H1 (cell line): ENCODE measurements around the gene KLF9. TPM values are rescaled to one million over a fixed set of nuclear protein-coding genes. Genes with fewer than 3 reads are reported as not detected.

Source experiments
- BCL11A ChIP-seq, 2 experiments: IDR thresholded peaks; one replicate each; pipeline ENCODE4 v1.6.1; 2011; ENCODE audit warnings: low read depth in 2 of 2, low read length in 2 of 2, mild to moderate bottlenecking in 2 of 2
- EGR1 ChIP-seq: IDR thresholded peaks from 2 replicates; pipeline ENCODE4 v1.6.1; 2011; ENCODE audit warnings: low read depth, low read length, borderline replicate concordance
- NRF1 ChIP-seq: IDR thresholded peaks from 2 replicates; pipeline ENCODE4 v1.6.1; 2011; ENCODE audit warnings: mild to moderate bottlenecking, low read depth, low read length, improper control_type of control experiment
- SP2 ChIP-seq: IDR thresholded peaks from 2 replicates; pipeline ENCODE4 v1.6.1; 2012; ENCODE audit warnings: mild to moderate bottlenecking, low read length, inconsistent platforms
- TAF7 ChIP-seq: optimal IDR thresholded peaks from 2 replicates; pipeline ENCODE3; 2011; ENCODE audit warnings: low read depth, mild to moderate bottlenecking, inconsistent platforms, low read length, moderate library complexity, borderline replicate concordance
- TEAD4 ChIP-seq: IDR thresholded peaks from 2 replicates; pipeline ENCODE4 v1.6.1; 2012; ENCODE audit warnings: low read depth, low read length, inconsistent platforms, mixed read lengths
- polyA plus RNA-seq, 7 experiments: library from polyadenylated mRNA; depleted of rRNA in 3 of 7; stranded (reverse) in 5 of 7; unstranded in 2 of 7; fragments of >200 nt in 5 of 7; fragments of 200-250 nt in 2 of 7; gene quantifications; 1 replicate in 5 of 7; 2 replicates in 1 of 7; 4 replicates in 1 of 7; pipeline versions ENCODE4 v1.2.1 to v1.2.3, GENCODE V29; 2011 to 2013; ENCODE audit warnings: missing spikeins in 2 of 7, mixed read lengths in 2 of 7
- total RNA-seq: library from RNA; stranded (reverse); fragmentation: NEBNext Ultra II Directional; extraction: Animal tissue kit (Norgen Biotek cat#: 25700); gene quantifications from 2 replicates; pipeline ENCODE4 v1.2.1, GENCODE V29; 2021
- TF ChIP-seq, protein P1 (sequence below): IDR thresholded peaks from 2 replicates; pipeline ENCODE4 v1.6.1; 2012; ENCODE audit warnings: inconsistent platforms
- TF ChIP-seq, protein P2 (sequence below): IDR thresholded peaks from 2 replicates; pipeline ENCODE4 v1.6.1; 2011; ENCODE audit warnings: low read depth, mild to moderate bottlenecking, low read length; ENCODE audit not compliant: insufficient read depth

The KLF9 gene
- total and polyA plus RNA-seq, 2 of the 8 experiments (the other 6 are each of a cell fraction or from before 2014, with no cell fraction given): 0.47 to 0.82 TPM

DNA sequence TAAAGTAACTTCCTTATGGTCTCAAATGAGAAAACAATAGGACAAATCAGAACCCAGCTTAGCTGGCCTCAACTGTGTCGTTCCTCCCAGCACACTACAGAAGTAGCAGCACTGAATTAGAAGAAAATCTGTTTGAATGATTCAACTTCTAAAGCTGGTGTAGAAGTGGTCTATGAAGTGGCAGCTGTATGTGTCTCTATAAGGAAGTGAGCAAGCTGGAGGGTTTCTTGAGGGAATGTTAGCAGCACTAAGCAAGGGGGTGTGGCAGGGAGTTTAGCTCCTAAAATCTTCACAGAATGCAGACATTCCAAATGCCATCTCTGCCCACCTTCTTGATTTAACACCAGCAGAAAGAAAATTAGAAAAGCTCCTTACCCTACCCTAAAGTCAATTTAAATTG lies 4.1 kb downstream of the KLF9 start (continued):
- TF ChIP-seq, protein P1, sequence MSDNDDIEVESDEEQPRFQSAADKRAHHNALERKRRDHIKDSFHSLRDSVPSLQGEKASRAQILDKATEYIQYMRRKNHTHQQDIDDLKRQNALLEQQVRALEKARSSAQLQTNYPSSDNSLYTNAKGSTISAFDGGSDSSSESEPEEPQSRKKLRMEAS: no peak
- TF ChIP-seq TEAD4: no peak
- TF ChIP-seq NRF1: no peak
- no peak for TF ChIP-seq BCL11A (IDR thresholded peaks at IDR 0.05; ENCODE audit: low read depth in 2 of 2, low read length in 2 of 2)
- no peak for TF ChIP-seq SP2
- TF ChIP-seq, protein P2, sequence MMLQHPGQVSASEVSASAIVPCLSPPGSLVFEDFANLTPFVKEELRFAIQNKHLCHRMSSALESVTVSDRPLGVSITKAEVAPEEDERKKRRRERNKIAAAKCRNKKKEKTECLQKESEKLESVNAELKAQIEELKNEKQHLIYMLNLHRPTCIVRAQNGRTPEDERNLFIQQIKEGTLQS: no peak
- TF ChIP-seq TAF7: no peak
- no peak for TF ChIP-seq EGR1
